ENCODE measurements around the gene CYP24A1.

- TF ChIP-seq POLR2AphosphoS5 (IDR thresholded peaks at IDR 0.05; ENCODE audit: low read depth, low read length), result no peak
- no peak for TF ChIP-seq REST (IDR thresholded peaks at IDR 0.05; ENCODE audit: insufficient read depth in 1 of 2, low read depth in 2 of 2, low read length in 2 of 2)
Measured at GRCh38 chr20:54215157-54215789, 41.5 kb upstream of the CYP24A1 start.

All from PFSK-1 (cell line).